Kidney (tissue), 14 donors: ENCODE measurements around the gene ACTN3. TPM values are rescaled to one million over a fixed set of nuclear protein-coding genes. Genes with fewer than 3 reads are reported as not detected.

Source experiments
- DNase-seq, 5 donors: peaks; one replicate each; pipeline ENCODE4 v3.0.0-alpha.2; 2013 to 2020
- FAIRE-seq: peaks from 2 replicates; lab custom pipeline; 2012; peaks lifted over from hg19 to GRCh38; lab: Jason Lieb, UNC
- H3K27ac ChIP-seq, 2 donors: one replicate each; pipeline ENCODE4 v1.7.0; 2013; ENCODE audit warnings: low read depth in 2 of 2, low read length in 2 of 2, inconsistent platforms in 1 of 2
- H3K27me3 ChIP-seq: one replicate; pipeline ENCODE4 v1.7.1; 2013; ENCODE audit warnings: low read length, inconsistent platforms; ENCODE audit not compliant: control insufficient read depth, insufficient read depth
- H3K36me3 ChIP-seq, 3 donors: one replicate each; pipeline versions ENCODE4 v1.7.0 to v1.7.1; 2013; ENCODE audit warnings: low read length in 3 of 3, control low read depth in 1 of 3, inconsistent platforms in 1 of 3; ENCODE audit not compliant: insufficient read depth in 3 of 3, control insufficient read depth in 2 of 3
- H3K4me1 ChIP-seq, 3 donors: one replicate each; pipeline versions ENCODE4 v1.7.0 to v1.7.1; 2013; ENCODE audit warnings: low read length in 3 of 3, inconsistent platforms in 1 of 3, low read depth in 1 of 3; ENCODE audit not compliant: control insufficient read depth in 2 of 3, insufficient read depth in 2 of 3
- H3K4me3 ChIP-seq, 3 donors: one replicate each; pipeline versions ENCODE4 v1.7.0 to v1.8.1; 2013; ENCODE audit warnings: low read length in 3 of 3, control low read depth in 1 of 3, inconsistent platforms in 1 of 3
- H3K9ac ChIP-seq, 3 donors: one replicate each; pipeline versions ENCODE4 v1.7.0 to v1.7.1; 2013; ENCODE audit warnings: low read length in 3 of 3, control low read depth in 1 of 3, inconsistent platforms in 1 of 3
- H3K9me3 ChIP-seq, 3 donors: one replicate each; pipeline versions ENCODE4 v1.7.0 to v1.7.1; 2013; ENCODE audit warnings: low read length in 3 of 3, control low read depth in 1 of 3, inconsistent platforms in 1 of 3; ENCODE audit not compliant: control insufficient read depth in 2 of 3, insufficient read depth in 1 of 3
- intact Hi-C: fragments of 100-400 bp; cut with DNase I; formaldehyde crosslinking; loops from one replicate; pipeline ENCODE4 v1.11.1; 2022
- polyA plus RNA-seq: library from polyadenylated mRNA; stranded (reverse); fragments of 350-450 nt; fragmentation: Illumina TruSeq; extraction: RNeasy Lipid Tissue Mini Kit (QIAGEN cat#74804); gene quantifications from one replicate; pipeline ENCODE4 v1.2.3, GENCODE V29; 2014; ENCODE audit warnings: low read depth, low replicate concordance; ENCODE audit not compliant: insufficient read depth
- total RNA-seq: library from RNA; stranded (reverse); fragmentation: NEBNext Ultra II Directional; extraction: Animal tissue kit (Norgen Biotek cat#: 25700); gene quantifications from one replicate; pipeline ENCODE4 v1.2.1, GENCODE V29; 2021
- TF ChIP-seq, protein P1 (sequence below): IDR thresholded peaks from 3 replicates; pipeline ENCODE4 v1.5.1; 2012; ENCODE audit warnings: mild to moderate bottlenecking, moderate library complexity, borderline replicate concordance; ENCODE audit not compliant: insufficient read depth; ENCODE audit errors: extremely low read depth
- donor health status: control.
- donor health status: control.
- donor health status: control.
- donor health status: control.
- donor health status: control.
- donor health status: DM: yes; HTN: yes; CAD: no.
- donor health status: Normal renal cell carcinoma (clear cell type).

Gene ACTN3
- total and polyA plus RNA-seq, 2 donors from 2014 or later = 0.16 TPM; not detected in 1

DNA sequence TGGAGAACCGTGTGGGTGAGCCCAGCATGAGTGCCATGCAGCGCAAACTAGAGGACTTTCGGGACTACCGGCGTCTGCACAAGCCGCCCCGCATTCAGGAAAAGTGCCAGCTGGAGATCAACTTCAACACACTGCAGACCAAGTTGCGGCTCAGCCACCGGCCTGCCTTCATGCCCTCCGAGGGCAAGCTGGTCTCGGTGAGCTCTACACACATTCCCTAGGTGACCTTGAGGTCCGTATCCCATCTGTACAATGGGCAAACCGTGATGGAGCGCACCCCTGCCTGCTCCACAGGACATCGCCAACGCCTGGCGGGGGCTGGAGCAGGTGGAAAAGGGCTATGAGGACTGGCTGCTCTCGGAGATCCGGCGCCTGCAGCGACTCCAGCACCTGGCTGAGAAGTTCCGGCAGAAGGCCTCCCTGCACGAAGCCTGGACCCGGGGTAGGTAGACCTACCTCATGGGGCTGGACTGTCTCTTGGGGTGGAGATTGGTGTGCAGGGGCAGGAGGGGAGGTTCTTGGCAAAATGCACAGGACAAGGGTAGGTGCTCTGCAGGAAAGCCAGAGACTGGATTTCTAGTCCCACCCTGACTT, 11.1 kb downstream of the ACTN3 start:
- FAIRE-seq = no peak
- DNase-seq = no peak
- intact Hi-C loops = no loop called here

DNA sequence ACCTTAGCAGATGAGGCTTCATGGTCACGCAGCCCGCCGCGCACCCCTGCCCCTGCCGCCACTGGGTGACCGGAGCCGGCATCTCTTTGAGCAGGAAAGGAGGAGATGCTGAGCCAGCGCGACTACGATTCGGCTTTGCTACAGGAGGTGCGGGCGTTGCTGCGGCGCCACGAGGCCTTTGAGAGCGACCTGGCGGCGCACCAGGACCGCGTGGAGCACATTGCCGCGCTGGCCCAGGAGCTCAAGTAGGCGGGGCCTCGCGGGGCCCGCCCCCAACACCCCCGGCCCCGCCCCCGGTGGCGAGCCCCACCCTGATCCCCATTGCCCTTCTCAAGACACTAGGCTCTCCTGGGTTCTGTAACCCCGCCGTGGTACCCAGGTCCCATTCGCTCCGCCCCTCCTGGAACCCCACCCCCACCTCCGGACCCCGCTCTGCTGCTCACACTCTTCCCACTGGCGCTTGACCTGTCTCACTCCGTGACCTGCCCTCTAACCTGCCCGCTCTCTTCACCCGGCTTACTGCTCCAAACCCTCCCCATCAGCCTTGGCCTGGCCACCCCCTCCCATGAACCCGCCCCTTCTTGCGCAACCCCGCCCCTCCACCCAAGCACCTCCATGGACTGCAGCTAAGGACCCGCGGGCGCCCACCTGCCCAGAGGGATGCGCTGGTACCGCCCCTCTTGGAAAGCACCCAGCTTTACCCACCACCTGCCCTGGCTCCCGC, 12.6 kb downstream of the ACTN3 start:
- no peak overlapping the region for H3K9ac ChIP-seq
- intact Hi-C loops = no loop called here
- peaks cover 4% of the 10 kb centered on the region for H3K27me3 ChIP-seq
- H3K9me3 ChIP-seq = no peaks in the 10 kb centered on the region
- H3K4me3 ChIP-seq = no peak overlapping the region
- peaks cover 0 to 4% (median 0%) of the 10 kb centered on the region in 3 donors for H3K4me1 ChIP-seq
- TF ChIP-seq, protein P1, sequence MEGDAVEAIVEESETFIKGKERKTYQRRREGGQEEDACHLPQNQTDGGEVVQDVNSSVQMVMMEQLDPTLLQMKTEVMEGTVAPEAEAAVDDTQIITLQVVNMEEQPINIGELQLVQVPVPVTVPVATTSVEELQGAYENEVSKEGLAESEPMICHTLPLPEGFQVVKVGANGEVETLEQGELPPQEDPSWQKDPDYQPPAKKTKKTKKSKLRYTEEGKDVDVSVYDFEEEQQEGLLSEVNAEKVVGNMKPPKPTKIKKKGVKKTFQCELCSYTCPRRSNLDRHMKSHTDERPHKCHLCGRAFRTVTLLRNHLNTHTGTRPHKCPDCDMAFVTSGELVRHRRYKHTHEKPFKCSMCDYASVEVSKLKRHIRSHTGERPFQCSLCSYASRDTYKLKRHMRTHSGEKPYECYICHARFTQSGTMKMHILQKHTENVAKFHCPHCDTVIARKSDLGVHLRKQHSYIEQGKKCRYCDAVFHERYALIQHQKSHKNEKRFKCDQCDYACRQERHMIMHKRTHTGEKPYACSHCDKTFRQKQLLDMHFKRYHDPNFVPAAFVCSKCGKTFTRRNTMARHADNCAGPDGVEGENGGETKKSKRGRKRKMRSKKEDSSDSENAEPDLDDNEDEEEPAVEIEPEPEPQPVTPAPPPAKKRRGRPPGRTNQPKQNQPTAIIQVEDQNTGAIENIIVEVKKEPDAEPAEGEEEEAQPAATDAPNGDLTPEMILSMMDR = no peak
- DNase-seq = peak in 2 of 5 donors; percentile 49 to 68
- no peak for FAIRE-seq
- H3K36me3 ChIP-seq = peaks cover 0 to 2% (median 0%) of the 10 kb centered on the region in 3 donors
- no peak overlapping the region for H3K27ac ChIP-seq

More for the DNA sequence above, 11.1 kb downstream of the ACTN3 start:
- Histone ChIP-seq H3K27me3 (peaks cover 4% of the 10 kb centered on the region), H3K4me1 (peaks cover 0 to 4% (median 0%) of the 10 kb centered on the region in 3 donors), H3K9ac (no peak overlapping the region), H3K9me3 (no peaks in the 10 kb centered on the region), H3K36me3 (peaks cover 0 to 2% (median 0%) of the 10 kb centered on the region in 3 donors), H3K4me3 (no peak overlapping the region), H3K27ac (no peak overlapping the region)
- TF ChIP-seq, protein P1 = no peak

DNA sequence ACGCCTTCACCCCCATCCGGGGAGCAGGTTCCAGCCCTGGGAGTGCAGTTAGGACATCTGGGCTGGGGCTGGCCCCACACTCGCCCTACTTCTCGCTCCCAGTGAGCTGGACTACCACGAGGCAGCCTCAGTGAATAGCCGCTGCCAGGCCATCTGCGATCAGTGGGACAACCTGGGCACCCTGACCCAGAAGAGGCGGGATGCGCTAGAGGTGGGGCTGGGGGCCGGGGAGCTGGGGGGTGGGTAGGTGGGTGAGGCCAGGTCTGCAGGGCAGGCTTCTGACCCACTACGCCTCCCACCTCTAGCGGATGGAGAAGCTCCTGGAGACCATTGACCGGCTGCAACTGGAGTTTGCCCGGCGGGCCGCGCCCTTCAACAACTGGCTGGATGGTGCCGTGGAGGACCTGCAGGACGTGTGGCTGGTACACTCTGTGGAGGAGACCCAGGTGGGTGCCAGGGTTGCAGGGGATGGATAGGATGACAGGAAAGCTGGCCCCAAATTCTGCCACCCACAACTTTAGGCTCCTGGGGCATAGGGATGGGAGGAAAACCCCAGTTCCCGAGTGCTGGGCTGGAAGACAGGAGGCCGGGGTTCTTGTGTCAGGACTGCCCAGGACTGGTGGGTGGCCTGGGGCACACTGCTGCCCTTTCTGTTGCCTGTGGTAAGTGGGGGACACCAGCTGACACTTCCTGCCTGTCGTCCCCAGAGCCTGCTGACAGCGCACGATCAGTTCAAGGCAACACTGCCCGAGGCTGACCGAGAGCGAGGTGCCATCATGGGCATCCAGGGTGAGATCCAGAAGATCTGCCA, 13.4 kb downstream of the ACTN3 start:
- Histone ChIP-seq H3K36me3 (peaks cover 0 to 2% (median 0%) of the 10 kb centered on the region in 3 donors), H3K9me3 (no peaks in the 10 kb centered on the region), H3K4me3 (no peak overlapping the region), H3K4me1 (peaks cover 0 to 4% (median 0%) of the 10 kb centered on the region in 3 donors), H3K27ac (no peak overlapping the region), H3K27me3 (peaks cover 4% of the 10 kb centered on the region), H3K9ac (no peak overlapping the region)
- intact Hi-C loops = no loop called here
- FAIRE-seq (no peak), DNase-seq (no peak)
- TF ChIP-seq, protein P1 = no peak
